Sigmoid colon (tissue), 4 donors: ENCODE data around the gene SLC6A12.

Experiments
- CTCF ChIP-seq, 4 experiments: fragments of 450-650 bp in 3 of 4; fragments of 200-600 bp in 1 of 4; IDR thresholded peaks; one replicate each; pipeline ENCODE4 v1.5.1; 2016 to 2019; ENCODE audit warnings: antibody characterized with exemption in 4 of 4, mild to moderate bottlenecking in 3 of 4, moderate library complexity in 2 of 4
- EP300 ChIP-seq, 4 donors: sonication (generic); formaldehyde crosslinking; IDR thresholded peaks; one replicate each; pipeline ENCODE4 v1.6.1; 2017; ENCODE audit warnings: antibody characterized with exemption in 4 of 4
- POLR2A ChIP-seq, 2 donors: fragments of 450-650 bp; IDR thresholded peaks; one replicate each; pipeline ENCODE4 v1.6.1; 2016; ENCODE audit warnings: antibody characterized with exemption in 2 of 2, mild to moderate bottlenecking in 2 of 2, moderate library complexity in 2 of 2
- POLR2AphosphoS5 ChIP-seq, 4 donors: sonication (generic); formaldehyde crosslinking; IDR thresholded peaks; one replicate each; pipeline ENCODE4 v1.6.1; 2017; ENCODE audit warnings: antibody characterized with exemption in 4 of 4

DNA sequence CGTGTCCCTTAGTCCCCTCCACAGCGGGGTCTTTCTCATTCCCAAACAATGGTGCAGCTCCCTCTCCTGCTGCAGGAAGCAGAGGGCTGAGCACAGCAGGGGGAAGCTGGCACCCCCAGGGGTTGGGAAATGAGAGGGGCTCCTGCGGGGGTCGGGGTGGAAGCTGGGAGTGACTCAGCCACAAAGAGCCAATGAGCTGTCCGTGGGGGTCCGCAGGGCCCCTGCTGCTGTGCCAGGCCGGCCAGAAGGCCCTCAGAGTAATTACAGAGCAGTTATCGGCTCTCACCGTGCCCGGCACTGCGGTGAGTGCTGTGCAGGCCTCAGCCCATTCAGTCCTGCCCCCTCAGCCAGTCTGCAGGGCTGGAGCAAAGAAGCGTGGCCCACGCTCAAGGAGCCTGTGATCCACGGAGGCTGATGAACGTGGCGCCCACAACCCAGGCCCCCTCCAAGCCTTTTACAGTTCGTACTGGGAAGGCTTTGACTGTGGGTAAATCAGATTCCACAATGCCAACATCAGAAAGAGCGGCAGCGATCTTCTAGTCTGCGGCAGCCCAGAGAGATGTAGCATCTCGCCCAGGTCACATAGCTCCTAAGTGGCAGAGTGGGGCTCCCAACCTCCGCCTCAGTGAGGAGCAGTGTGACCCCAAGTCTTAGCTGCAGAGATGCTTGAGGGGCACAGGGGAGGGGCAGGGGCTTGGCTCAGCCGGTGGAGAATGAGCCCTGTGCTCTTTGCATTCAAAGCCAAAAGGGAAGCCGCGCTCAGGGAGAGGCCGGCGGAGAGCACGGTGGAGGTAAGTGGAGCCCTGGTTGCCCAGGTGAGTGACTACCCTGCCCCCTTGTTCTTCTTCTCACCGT lies 43.4 kb downstream of the SLC6A12 start:
- TF ChIP-seq EP300 (IDR thresholded peaks at IDR 0.05) (no peak), CTCF (IDR thresholded peaks at IDR 0.05) (no peak), POLR2AphosphoS5 (IDR thresholded peaks at IDR 0.05) (no peak), POLR2A (IDR thresholded peaks at IDR 0.05) (no peak)
